ENCODE results near the gene EPN2. TPM values are rescaled to one million over a fixed set of nuclear protein-coding genes. Genes with fewer than 3 reads are reported as not detected.

EPN2 gene
- total and polyA plus RNA-seq, 10 of the 15 experiments (the other 5 are each of a cell fraction or from before 2014, with no cell fraction given) = 0.26 to 8.4 (median 4.7) TPM

DNA sequence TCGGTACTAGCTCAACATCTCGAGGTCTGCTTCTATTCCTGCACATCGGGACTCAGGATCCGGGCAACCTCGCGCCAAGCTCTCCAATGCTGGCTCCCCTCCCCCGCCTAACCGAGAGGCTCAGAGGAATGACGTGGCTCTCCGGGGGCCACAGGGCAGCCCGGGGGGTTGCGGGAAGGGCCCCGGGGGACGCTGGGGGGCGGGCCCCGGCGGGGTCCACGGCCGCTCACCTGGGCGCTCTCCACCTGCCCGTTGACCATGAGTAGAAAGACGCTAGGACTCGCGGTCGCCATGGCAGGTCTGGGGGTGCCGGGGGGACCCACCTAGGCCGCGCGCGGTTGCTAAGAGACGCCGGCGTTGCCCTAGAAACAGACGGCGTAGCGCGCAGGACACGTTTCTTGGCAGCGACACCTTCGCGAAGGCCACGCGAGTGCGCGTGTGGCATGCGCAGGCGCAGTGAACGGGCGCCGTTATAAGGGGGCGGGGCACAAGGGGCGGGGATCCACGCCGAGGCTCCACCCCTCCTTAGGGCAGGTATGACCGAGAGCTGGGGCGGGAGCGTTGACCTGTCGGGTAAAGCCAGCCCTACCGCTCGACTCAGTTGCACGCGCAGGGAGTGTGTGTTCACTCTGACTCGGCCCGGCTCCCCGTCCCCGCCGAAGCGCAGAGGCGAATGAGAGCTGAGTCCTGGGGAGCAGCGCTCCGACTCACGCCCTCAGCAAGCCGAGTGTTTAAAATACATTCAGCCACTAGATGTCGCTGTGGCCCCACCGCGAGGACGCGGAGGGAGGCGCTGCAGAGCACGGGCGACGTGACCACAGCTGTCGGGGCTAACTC is 125.3 kb downstream of the EPN2 start, which contains the start of gene B9D1 (continued):
- TF ChIP-seq, protein P1, sequence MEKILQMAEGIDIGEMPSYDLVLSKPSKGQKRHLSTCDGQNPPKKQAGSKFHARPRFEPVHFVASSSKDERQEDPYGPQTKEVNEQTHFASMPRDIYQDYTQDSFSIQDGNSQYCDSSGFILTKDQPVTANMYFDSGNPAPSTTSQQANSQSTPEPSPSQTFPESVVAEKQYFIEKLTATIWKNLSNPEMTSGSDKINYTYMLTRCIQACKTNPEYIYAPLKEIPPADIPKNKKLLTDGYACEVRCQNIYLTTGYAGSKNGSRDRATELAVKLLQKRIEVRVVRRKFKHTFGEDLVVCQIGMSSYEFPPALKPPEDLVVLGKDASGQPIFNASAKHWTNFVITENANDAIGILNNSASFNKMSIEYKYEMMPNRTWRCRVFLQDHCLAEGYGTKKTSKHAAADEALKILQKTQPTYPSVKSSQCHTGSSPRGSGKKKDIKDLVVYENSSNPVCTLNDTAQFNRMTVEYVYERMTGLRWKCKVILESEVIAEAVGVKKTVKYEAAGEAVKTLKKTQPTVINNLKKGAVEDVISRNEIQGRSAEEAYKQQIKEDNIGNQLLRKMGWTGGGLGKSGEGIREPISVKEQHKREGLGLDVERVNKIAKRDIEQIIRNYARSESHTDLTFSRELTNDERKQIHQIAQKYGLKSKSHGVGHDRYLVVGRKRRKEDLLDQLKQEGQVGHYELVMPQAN (conservative IDR thresholded peaks at IDR 0.05) = peak; percentile 34; the same call in 1 of the 2 replicates
- TF ChIP-seq KAT2A (conservative IDR thresholded peaks at IDR 0.05; ENCODE audit: control insufficient read depth, low read depth, low read length) (no peak), MXI1 (IDR thresholded peaks at IDR 0.05; ENCODE audit: low read depth, low read length) (peak; percentile 98), RELA (IDR thresholded peaks at IDR 0.05; ENCODE audit: borderline replicate concordance, partially characterized antibody) (no peak), GABPA (IDR thresholded peaks at IDR 0.05; ENCODE audit: low read depth) (no peak), SRF (IDR thresholded peaks at IDR 0.05; ENCODE audit: low read depth in 2 of 2, low read length in 2 of 2) (no peak), CREM (IDR thresholded peaks at IDR 0.05; ENCODE audit: low read depth) (peak; percentile 71; the same call in 1 of the 2 replicates), POLR2AphosphoS5 (IDR thresholded peaks at IDR 0.05; ENCODE audit: low read length) (no peak), ATF7 (IDR thresholded peaks at IDR 0.05; ENCODE audit: low read depth) (no peak), LARP7 (IDR thresholded peaks at IDR 0.05) (no peak), JUNB (IDR thresholded peaks at IDR 0.05) (no peak)
- TF ChIP-seq, protein P2, sequence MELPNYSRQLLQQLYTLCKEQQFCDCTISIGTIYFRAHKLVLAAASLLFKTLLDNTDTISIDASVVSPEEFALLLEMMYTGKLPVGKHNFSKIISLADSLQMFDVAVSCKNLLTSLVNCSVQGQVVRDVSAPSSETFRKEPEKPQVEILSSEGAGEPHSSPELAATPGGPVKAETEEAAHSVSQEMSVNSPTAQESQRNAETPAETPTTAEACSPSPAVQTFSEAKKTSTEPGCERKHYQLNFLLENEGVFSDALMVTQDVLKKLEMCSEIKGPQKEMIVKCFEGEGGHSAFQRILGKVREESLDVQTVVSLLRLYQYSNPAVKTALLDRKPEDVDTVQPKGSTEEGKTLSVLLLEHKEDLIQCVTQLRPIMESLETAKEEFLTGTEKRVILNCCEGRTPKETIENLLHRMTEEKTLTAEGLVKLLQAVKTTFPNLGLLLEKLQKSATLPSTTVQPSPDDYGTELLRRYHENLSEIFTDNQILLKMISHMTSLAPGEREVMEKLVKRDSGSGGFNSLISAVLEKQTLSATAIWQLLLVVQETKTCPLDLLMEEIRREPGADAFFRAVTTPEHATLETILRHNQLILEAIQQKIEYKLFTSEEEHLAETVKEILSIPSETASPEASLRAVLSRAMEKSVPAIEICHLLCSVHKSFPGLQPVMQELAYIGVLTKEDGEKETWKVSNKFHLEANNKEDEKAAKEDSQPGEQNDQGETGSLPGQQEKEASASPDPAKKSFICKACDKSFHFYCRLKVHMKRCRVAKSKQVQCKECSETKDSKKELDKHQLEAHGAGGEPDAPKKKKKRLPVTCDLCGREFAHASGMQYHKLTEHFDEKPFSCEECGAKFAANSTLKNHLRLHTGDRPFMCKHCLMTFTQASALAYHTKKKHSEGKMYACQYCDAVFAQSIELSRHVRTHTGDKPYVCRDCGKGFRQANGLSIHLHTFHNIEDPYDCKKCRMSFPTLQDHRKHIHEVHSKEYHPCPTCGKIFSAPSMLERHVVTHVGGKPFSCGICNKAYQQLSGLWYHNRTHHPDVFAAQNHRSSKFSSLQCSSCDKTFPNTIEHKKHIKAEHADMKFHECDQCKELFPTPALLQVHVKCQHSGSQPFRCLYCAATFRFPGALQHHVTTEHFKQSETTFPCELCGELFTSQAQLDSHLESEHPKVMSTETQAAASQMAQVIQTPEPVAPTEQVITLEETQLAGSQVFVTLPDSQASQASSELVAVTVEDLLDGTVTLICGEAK (IDR thresholded peaks at IDR 0.05; ENCODE audit: borderline replicate concordance) = peak; percentile 36; the same call in 1 of the 2 replicates
- TF ChIP-seq, protein P3, sequence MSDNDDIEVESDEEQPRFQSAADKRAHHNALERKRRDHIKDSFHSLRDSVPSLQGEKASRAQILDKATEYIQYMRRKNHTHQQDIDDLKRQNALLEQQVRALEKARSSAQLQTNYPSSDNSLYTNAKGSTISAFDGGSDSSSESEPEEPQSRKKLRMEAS (IDR thresholded peaks at IDR 0.05; ENCODE audit: low read depth, low read length) = peak; percentile 70; the same call in 1 of the 2 replicates
- TF ChIP-seq, protein P4, sequence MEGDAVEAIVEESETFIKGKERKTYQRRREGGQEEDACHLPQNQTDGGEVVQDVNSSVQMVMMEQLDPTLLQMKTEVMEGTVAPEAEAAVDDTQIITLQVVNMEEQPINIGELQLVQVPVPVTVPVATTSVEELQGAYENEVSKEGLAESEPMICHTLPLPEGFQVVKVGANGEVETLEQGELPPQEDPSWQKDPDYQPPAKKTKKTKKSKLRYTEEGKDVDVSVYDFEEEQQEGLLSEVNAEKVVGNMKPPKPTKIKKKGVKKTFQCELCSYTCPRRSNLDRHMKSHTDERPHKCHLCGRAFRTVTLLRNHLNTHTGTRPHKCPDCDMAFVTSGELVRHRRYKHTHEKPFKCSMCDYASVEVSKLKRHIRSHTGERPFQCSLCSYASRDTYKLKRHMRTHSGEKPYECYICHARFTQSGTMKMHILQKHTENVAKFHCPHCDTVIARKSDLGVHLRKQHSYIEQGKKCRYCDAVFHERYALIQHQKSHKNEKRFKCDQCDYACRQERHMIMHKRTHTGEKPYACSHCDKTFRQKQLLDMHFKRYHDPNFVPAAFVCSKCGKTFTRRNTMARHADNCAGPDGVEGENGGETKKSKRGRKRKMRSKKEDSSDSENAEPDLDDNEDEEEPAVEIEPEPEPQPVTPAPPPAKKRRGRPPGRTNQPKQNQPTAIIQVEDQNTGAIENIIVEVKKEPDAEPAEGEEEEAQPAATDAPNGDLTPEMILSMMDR (IDR thresholded peaks at IDR 0.05 in 2 of 3, conservative IDR thresholded peaks at IDR 0.05 in 1 of 3; ENCODE audit: control insufficient read depth in 2 of 3, extremely low read depth in 1 of 3, insufficient read depth in 1 of 3, low read depth in 3 of 3, low read length in 3 of 3) = peak; percentile 91 to 99 (median 92)
- TF ChIP-seq, protein P5, sequence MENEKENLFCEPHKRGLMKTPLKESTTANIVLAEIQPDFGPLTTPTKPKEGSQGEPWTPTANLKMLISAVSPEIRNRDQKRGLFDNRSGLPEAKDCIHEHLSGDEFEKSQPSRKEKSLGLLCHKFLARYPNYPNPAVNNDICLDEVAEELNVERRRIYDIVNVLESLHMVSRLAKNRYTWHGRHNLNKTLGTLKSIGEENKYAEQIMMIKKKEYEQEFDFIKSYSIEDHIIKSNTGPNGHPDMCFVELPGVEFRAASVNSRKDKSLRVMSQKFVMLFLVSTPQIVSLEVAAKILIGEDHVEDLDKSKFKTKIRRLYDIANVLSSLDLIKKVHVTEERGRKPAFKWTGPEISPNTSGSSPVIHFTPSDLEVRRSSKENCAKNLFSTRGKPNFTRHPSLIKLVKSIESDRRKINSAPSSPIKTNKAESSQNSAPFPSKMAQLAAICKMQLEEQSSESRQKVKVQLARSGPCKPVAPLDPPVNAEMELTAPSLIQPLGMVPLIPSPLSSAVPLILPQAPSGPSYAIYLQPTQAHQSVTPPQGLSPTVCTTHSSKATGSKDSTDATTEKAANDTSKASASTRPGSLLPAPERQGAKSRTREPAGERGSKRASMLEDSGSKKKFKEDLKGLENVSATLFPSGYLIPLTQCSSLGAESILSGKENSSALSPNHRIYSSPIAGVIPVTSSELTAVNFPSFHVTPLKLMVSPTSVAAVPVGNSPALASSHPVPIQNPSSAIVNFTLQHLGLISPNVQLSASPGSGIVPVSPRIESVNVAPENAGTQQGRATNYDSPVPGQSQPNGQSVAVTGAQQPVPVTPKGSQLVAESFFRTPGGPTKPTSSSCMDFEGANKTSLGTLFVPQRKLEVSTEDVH (IDR thresholded peaks at IDR 0.05; ENCODE audit: low read depth, partially characterized antibody) = no peak
- TF ChIP-seq, protein P6, sequence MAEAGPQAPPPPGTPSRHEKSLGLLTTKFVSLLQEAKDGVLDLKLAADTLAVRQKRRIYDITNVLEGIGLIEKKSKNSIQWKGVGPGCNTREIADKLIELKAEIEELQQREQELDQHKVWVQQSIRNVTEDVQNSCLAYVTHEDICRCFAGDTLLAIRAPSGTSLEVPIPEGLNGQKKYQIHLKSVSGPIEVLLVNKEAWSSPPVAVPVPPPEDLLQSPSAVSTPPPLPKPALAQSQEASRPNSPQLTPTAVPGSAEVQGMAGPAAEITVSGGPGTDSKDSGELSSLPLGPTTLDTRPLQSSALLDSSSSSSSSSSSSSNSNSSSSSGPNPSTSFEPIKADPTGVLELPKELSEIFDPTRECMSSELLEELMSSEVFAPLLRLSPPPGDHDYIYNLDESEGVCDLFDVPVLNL (IDR thresholded peaks at IDR 0.05; ENCODE audit: low read depth, low read length) = no peak; the same call in 1 of the 2 replicates

Data from GM12878 (cell line).